Chondrocyte (in vitro differentiated cells): ENCODE results near the gene LIX1L. TPM values are rescaled to one million over a fixed set of nuclear protein-coding genes. Genes with fewer than 3 reads are reported as not detected.
A peak's percentile ranks its signal among the peaks of the same experiment; 100 is the strongest.

Experiments used
- DNase-seq: peaks from one replicate; pipeline ENCODE4 v3.0.0; 2021; ENCODE audit warnings: mixed read lengths, low spot score
- H3K27ac Mint-ChIP-seq: one replicate; pipeline ENCODE4 v1.8.0; 2021; ENCODE audit warnings: mild to moderate bottlenecking, moderate library complexity, mixed read lengths; ENCODE audit not compliant: unreplicated experiment
- H3K27me3 Mint-ChIP-seq: 2 replicates; pipeline ENCODE4 v1.8.0; 2021; ENCODE audit warnings: low read depth, mixed read lengths
- H3K36me3 Mint-ChIP-seq: 2 replicates; pipeline ENCODE4 v1.8.0; 2021; ENCODE audit warnings: low read depth, mixed read lengths
- H3K4me1 Mint-ChIP-seq: 2 replicates; pipeline ENCODE4 v1.8.0; 2021; ENCODE audit warnings: low read depth, mild to moderate bottlenecking, mixed read lengths
- H3K4me3 Mint-ChIP-seq: one replicate; pipeline ENCODE4 v1.8.0; 2021; ENCODE audit warnings: mild to moderate bottlenecking, moderate library complexity, mixed read lengths; ENCODE audit not compliant: unreplicated experiment
- H3K9me3 Mint-ChIP-seq: 2 replicates; pipeline ENCODE4 v1.8.0; 2021; ENCODE audit warnings: low read depth, mixed read lengths
- total RNA-seq: library from RNA; stranded (reverse); gene quantifications from 3 replicates; pipeline ENCODE4 v1.2.1, GENCODE V29; 2021
- TF ChIP-seq, protein P1 (sequence below): fragments of 200-600 bp; sonication (generic); IDR thresholded peaks from 2 replicates; pipeline ENCODE4 v1.5.0; 2021; ENCODE audit warnings: antibody characterized with exemption, mild to moderate bottlenecking, moderate library complexity

The LIX1L gene
- total RNA-seq, 1 donor from 2014 or later = 50.3 TPM

DNA sequence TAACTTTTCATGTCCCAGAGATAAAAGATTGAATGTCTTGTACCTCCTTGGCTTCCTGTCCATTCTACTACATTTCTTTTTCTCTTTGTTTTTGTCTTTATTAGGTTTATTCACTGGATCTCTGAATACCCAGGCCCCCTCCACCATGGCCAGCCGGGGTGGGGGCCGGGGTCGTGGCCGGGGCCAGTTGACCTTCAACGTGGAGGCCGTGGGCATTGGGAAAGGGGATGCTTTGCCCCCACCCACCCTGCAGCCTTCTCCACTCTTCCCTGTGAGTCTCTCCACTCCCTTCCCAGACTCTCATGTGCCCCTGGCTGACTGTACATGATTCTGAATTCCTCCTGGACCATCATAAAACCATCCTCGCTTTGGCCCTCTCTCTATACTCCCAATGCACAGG lies 16.9 kb upstream of the LIX1L start:
- H3K27ac Mint-ChIP-seq = no peak overlapping the region
- H3K4me1 Mint-ChIP-seq = no peaks in the 10 kb centered on the region

DNA sequence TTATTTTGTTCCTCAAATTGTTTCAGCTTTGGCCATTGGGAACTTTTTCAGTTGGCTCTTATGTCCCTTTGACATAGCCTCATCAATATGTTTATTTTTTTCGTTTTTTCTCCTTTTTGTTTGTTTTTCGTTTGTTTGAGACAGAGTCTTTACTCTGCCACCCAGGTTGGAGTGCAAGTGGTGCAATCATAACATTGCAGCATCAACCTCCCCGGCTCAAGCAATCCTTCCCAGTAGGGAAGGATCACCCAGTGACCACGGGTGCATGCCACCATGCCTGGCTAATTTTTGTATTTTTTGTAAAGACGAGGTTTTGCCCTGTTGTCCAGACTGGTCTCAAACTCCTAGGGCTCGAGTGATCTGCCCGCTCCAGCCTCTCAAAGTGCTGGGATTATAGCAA lies 14.8 kb upstream of the LIX1L start:
- no peak overlapping the region for H3K4me3 Mint-ChIP-seq
- TF ChIP-seq, protein P1, sequence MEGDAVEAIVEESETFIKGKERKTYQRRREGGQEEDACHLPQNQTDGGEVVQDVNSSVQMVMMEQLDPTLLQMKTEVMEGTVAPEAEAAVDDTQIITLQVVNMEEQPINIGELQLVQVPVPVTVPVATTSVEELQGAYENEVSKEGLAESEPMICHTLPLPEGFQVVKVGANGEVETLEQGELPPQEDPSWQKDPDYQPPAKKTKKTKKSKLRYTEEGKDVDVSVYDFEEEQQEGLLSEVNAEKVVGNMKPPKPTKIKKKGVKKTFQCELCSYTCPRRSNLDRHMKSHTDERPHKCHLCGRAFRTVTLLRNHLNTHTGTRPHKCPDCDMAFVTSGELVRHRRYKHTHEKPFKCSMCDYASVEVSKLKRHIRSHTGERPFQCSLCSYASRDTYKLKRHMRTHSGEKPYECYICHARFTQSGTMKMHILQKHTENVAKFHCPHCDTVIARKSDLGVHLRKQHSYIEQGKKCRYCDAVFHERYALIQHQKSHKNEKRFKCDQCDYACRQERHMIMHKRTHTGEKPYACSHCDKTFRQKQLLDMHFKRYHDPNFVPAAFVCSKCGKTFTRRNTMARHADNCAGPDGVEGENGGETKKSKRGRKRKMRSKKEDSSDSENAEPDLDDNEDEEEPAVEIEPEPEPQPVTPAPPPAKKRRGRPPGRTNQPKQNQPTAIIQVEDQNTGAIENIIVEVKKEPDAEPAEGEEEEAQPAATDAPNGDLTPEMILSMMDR = no peak

More for the DNA sequence above, 16.9 kb upstream of the LIX1L start:
- Mint-ChIP-seq H3K4me3 (no peak overlapping the region), H3K27me3 (no peaks in the 10 kb centered on the region), H3K36me3 (no peaks in the 10 kb centered on the region), H3K9me3 (no peaks in the 10 kb centered on the region)
- DNase-seq = no peak
- TF ChIP-seq, protein P1 = no peak

DNA sequence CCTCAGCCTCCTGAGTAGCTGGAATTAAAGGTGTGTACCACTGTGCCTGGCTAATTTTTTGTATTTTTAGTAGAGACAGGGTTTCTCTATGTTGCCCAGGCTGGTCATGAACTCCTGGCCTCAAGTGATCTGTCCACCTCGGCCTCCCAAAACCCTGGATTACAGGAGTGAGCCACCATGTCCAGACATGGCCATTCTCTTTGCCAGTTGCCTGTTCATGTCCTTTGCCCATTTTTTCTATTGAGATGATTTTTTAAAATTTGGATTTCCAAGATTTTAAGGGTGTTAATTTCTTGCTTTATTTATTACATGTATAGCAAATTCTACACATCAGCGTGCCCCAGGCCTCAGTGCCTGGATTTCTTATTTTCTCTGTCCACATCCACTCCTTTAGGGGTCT lies 9.5 kb upstream of the LIX1L start:
- peaks cover 28% of the 10 kb centered on the region for H3K4me1 Mint-ChIP-seq
- H3K27me3 Mint-ChIP-seq = no peaks in the 10 kb centered on the region
- no peak for DNase-seq
- H3K4me3 Mint-ChIP-seq = no peak overlapping the region
- H3K9me3 Mint-ChIP-seq = peaks cover 3% of the 10 kb centered on the region
- H3K36me3 Mint-ChIP-seq = peaks cover 2% of the 10 kb centered on the region
- TF ChIP-seq, protein P1 = no peak
- H3K27ac Mint-ChIP-seq = no peak overlapping the region

More for the DNA sequence above, 14.8 kb upstream of the LIX1L start:
- no peak for DNase-seq
- Mint-ChIP-seq H3K27ac (no peak overlapping the region), H3K36me3 (peaks cover under 1% of the 10 kb centered on the region), H3K9me3 (peaks cover under 1% of the 10 kb centered on the region), H3K4me1 (no peaks in the 10 kb centered on the region), H3K27me3 (no peaks in the 10 kb centered on the region)

GRCh38 chr1:145965119-145965744 lies 7.4 kb upstream of the LIX1L start:
- Mint-ChIP-seq H3K9me3 (peaks cover 3% of the 10 kb centered on the region), H3K4me1 (peaks cover 45% of the 10 kb centered on the region), H3K27me3 (no peaks in the 10 kb centered on the region), H3K27ac (peak overlapping the region; percentile 97), H3K36me3 (peaks cover 2% of the 10 kb centered on the region), H3K4me3 (peak overlapping the region; percentile 88)
- DNase-seq = no peak
- TF ChIP-seq, protein P1 = no peak

GRCh38 chr1:145964328-145965118 lies 6.7 kb upstream of the LIX1L start, which contains the start of the genes ANKRD34A and POLR3GL:
ANKRD34A (minus strand) TSS chr1:145964575; CDS start chr1:145961759, 2,816 bp downstream.
POLR3GL (plus strand) TSS chr1:145964690; CDS start chr1:145974866, 10,176 bp downstream.
- Mint-ChIP-seq H3K4me1 (peaks cover 52% of the 10 kb centered on the region), H3K27ac (peak within 1 kb of the TSS; percentile 97)
- TF ChIP-seq, protein P1 = peak; percentile 24

More at GRCh38 chr1:145964328-145965118, 6.7 kb upstream of the LIX1L start, which contains the start of the genes ANKRD34A and POLR3GL:
- DNase-seq = peak; percentile 95
- H3K36me3 Mint-ChIP-seq = peaks cover 2% of the 10 kb centered on the region
- H3K4me3 Mint-ChIP-seq = peak within 1 kb of the TSS; percentile 88
- H3K9me3 Mint-ChIP-seq = peaks cover 3% of the 10 kb centered on the region
- no peaks in the 10 kb centered on the region for H3K27me3 Mint-ChIP-seq
